Glutamatergic neuron (in vitro differentiated cells): ENCODE data around the gene PLSCR3. TPM values are rescaled to one million over a fixed set of nuclear protein-coding genes. Genes with fewer than 3 reads are reported as not detected.
A peak's percentile ranks its signal among the peaks of the same experiment; 100 is the strongest.

ENCODE experiments used
- DNase-seq: peaks from one replicate; pipeline ENCODE4 v3.0.0; 2022
- H3K27ac Mint-ChIP-seq: one replicate; pipeline ENCODE4 v1.8.0; 2020; ENCODE audit warnings: mild to moderate bottlenecking, mixed read lengths, inconsistent platforms; ENCODE audit not compliant: unreplicated experiment
- H3K27me3 Mint-ChIP-seq: one replicate; pipeline ENCODE4 v1.8.0; 2020; ENCODE audit warnings: mild to moderate bottlenecking, moderate library complexity, mixed read lengths, inconsistent platforms; ENCODE audit not compliant: unreplicated experiment
- H3K36me3 Mint-ChIP-seq: one replicate; pipeline ENCODE4 v1.8.0; 2020; ENCODE audit warnings: mild to moderate bottlenecking, mixed read lengths, inconsistent platforms; ENCODE audit not compliant: unreplicated experiment
- H3K4me1 Mint-ChIP-seq: one replicate; pipeline ENCODE4 v1.8.0; 2020; ENCODE audit warnings: mild to moderate bottlenecking, low read depth, mixed read lengths, inconsistent platforms; ENCODE audit not compliant: unreplicated experiment
- H3K4me3 Mint-ChIP-seq: one replicate; pipeline ENCODE4 v1.8.0; 2020; ENCODE audit warnings: mild to moderate bottlenecking, mixed read lengths, inconsistent platforms; ENCODE audit not compliant: unreplicated experiment
- H3K9me3 Mint-ChIP-seq: one replicate; pipeline ENCODE4 v1.8.0; 2020; ENCODE audit warnings: mild to moderate bottlenecking, moderate library complexity, mixed read lengths, inconsistent platforms; ENCODE audit not compliant: unreplicated experiment
- CTCF ChIP-seq: fragments of 200-600 bp; sonication (generic); IDR thresholded peaks from one replicate; pipeline ENCODE4 v1.5.0; 2021; ENCODE audit not compliant: partially characterized antibody, unreplicated experiment
- total RNA-seq: library from RNA; stranded (reverse); fragmentation: NEBNext Ultra II Directional; extraction: Animal tissue kit (Norgen Biotek cat#: 25700); gene quantifications from one replicate; pipeline ENCODE4 v1.2.1, GENCODE V29; 2021; ENCODE audit not compliant: unreplicated experiment

The PLSCR3 gene
- total RNA-seq, 1 donor from 2014 or later: 78.1 TPM

DNA sequence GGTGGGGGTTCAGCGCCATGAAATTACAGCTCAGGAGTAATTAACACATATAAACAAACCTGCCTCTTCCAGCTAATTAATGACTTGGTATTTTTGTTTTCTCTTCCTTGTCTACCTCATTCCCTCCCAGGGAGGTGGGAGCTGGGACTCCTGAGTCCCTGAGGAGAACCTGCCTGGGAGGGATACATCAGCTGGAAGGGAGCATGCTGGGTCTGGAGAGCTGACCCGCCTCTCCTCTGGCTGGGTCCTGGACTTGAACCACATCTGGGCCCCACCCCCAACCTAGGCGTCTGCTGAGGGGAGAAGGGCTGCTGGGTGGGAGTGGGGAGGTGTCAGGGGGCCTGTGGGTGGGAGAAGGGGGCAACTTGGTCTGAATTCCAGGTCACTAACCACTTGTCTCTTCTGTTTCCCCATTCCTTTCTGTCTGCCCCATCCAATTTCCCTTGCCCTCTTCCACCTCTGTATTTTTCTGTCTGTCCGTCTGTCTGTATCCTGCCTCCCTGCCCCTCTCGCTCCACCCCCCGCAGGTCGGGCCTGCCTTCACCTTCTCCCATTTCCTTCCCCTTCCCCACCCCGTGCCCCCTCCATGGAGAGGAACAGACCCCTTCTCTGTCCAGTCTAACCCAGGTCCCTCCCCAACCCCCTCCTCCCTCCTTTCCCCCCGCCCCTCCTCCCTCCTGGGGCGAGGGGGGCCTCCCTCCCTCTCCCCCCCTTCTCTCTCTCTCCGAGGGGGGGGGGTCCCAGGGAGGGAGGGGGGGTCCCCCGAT, 13.3 kb upstream of the PLSCR3 start, which contains the start of gene NLGN2:
NLGN2 (plus strand) TSS at position 361 of the 767 bp plus-strand sequence. CDS start 411 bp downstream, outside the sequence.
- no peak for TF ChIP-seq CTCF
- Mint-ChIP-seq H3K36me3 (peaks cover 14% of the 10 kb centered on the region), H3K27ac (no peak within 1 kb of the TSS), H3K9me3 (peaks cover 14% of the 10 kb centered on the region), H3K27me3 (peaks cover 15% of the 10 kb centered on the region), H3K4me3 (peak within 1 kb of the TSS; percentile 63), H3K4me1 (peaks cover 16% of the 10 kb centered on the region)
- peak; percentile 28 for DNase-seq

GRCh38 chr17:7407082-7407481, 12.8 kb upstream of the PLSCR3 start:
- no peak for DNase-seq
- Mint-ChIP-seq H3K27me3 (peaks cover 13% of the 10 kb centered on the region), H3K9me3 (peaks cover 11% of the 10 kb centered on the region), H3K27ac (no peak overlapping the region), H3K4me3 (peak overlapping the region; percentile 63), H3K36me3 (peaks cover 14% of the 10 kb centered on the region), H3K4me1 (peaks cover 16% of the 10 kb centered on the region)
- TF ChIP-seq CTCF: no peak

GRCh38 chr17:7406235-7406825, 12.0 kb upstream of the PLSCR3 start:
- H3K27me3 Mint-ChIP-seq: peaks cover 13% of the 10 kb centered on the region
- DNase-seq: peak; percentile 35
- H3K4me1 Mint-ChIP-seq: peaks cover 16% of the 10 kb centered on the region
- TF ChIP-seq CTCF: no peak
- H3K36me3 Mint-ChIP-seq: peaks cover 14% of the 10 kb centered on the region
- peaks cover 11% of the 10 kb centered on the region for H3K9me3 Mint-ChIP-seq
- peak overlapping the region; percentile 25 for H3K27ac Mint-ChIP-seq
- peak overlapping the region; percentile 91 for H3K4me3 Mint-ChIP-seq

- peaks cover 11% of the 10 kb centered on the region for H3K9me3 Mint-ChIP-seq
- no peak for TF ChIP-seq CTCF
- H3K36me3 Mint-ChIP-seq: peaks cover 14% of the 10 kb centered on the region
- peaks cover 16% of the 10 kb centered on the region for H3K4me1 Mint-ChIP-seq
- H3K4me3 Mint-ChIP-seq: peak overlapping the region; percentile 91
- peak overlapping the region; percentile 76 for H3K27ac Mint-ChIP-seq
- peaks cover 13% of the 10 kb centered on the region for H3K27me3 Mint-ChIP-seq
- DNase-seq: peak; percentile 49
Measured at GRCh38 chr17:7405350-7406234, 11.3 kb upstream of the PLSCR3 start.
